ENCODE measurements around the gene KLC3.
"Not testable (repeated sequence)": the region's sequence is repeated elsewhere in the genome, so short reads cannot be mapped to it uniquely, and the experiment has no call there.

KLC3 gene

DNA sequence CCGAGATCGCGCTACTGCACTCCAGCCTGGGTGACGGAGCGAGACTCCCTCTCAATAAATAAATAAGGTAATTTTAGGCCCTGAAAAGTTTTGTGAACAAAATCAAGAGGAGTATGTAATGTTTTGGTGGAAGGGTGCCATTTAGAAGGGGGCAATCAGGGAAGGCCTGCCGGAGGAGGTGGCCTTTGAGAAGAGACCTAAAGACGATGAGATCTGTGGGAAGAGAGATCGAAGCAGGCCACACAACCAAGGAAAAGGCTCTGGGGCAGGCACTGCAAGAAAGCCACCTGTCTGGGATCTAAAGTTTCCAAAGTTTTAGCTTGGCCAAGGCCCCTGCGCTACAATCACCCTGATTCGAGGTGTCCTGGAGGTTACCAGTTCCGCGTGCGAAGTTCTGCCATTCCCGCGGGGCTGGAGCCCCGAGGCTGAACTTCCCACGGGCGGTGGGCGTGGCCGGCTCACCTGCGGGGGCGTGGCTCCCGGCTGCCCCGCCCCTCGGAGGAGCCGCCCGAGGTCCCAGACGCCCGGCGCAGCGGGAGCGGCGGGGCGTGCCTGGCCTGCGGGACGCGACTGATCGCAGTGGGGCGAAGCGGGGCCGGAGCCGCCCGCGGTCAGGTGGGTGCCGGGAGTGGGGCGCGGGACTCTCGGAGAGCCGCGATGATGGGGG lies at the start of gene KLC3:
Gene KLC3, plus strand, starts transcription at position 519 of the 667 bp plus-strand sequence. CDS start 4,792 bp downstream, outside the sequence.
- peak; percentile 14 for DNase-seq (ENCODE audit: low read depth)

DNA sequence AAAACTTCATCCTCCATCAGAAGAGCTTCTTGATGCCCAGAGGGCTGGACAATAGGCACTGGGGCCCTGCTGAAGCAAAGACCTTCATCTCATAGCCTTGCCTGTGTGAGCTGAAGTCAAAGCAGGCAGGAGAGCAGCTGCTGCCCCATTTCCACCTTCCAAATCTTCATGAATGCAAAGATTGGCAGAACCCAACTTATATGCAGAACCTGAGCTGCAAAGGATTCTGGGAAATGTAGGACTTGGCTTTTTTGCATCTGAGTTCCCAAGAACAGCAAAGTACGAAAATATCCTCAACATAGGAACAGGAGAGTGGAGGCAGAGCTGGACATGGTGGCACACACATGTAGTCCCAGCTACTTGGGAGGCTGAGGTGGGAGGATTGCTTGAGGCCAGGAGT lies 48.7 kb upstream of the KLC3 start:
- DNase-seq (ENCODE audit: low read depth) = no peak

DNA sequence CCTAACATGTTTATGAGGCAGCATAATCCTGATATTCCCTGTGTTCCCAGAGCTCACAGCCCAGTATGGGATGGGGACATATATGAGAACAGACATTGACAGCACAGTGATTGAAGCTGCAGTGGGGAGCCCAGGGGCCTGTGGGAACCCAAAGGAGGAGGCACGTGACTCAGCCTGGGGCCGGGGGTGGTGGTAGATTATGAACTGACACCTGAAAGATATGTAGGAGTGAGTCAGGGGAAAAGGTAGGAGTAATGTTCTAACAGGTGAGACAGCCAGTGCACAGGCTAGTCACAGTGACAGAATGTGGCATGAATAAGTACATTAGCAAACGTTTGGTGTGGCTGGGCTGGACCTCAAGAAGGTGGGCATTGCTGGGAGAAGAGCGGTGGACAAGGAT lies 46.9 kb upstream of the KLC3 start:
- peak; percentile 4 for DNase-seq (ENCODE audit: low read depth)

DNA sequence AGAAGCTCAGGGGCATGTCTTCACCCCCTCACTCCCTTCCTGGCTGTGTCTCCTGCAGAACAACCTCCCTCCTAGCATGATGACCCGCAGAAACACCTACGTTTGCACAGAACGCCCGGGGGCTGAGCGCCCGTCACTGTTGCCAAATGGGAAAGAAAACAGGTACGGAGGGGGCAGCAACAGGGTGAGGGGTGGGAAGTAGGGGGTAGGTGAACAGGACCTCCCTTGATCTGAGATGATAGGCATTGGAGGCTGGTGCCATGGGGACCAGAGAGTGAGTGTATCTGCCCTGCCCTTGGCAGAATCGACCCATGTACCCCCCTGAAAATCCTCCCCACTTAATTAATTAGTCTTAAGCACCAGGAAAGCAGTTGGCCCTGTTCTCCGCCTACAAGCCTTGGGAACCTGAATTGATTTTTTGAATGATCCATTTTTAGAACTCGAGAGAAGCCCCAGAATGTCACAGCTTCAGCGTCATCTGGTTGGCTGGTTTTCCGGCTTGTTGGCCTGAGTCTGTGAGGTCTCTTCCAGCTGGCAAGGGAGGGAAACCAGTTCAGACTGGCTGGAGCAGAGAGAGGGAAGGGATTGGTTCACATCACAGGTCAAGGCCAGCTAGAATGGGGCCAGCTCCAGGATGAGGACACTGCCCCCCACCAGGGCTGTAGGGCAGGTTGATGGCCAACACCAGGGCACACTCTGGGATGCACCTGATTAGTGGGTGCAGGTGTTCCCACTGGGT lies 46.1 kb upstream of the KLC3 start:
- no peak for DNase-seq (ENCODE audit: low read depth)

DNA sequence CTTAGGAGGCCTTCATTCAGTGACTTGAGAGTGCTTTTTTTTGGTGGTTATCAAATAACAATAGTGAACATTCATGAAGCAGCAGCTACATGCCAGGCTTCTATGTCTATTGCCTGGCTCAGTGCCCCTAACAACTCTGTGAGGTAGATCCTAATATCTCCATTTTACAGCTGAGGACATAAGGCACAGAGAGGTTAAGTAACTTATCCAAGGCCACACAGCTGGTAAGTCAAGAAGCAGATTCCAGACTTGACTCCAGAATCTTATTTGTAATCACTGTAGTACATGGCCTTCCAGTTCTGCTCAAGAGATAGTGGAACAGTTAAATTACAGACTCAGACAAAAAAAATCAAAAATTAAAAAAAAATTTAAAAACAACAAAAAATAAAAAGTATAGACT lies 44.7 kb upstream of the KLC3 start:
- no peak for DNase-seq (ENCODE audit: low read depth)

DNA sequence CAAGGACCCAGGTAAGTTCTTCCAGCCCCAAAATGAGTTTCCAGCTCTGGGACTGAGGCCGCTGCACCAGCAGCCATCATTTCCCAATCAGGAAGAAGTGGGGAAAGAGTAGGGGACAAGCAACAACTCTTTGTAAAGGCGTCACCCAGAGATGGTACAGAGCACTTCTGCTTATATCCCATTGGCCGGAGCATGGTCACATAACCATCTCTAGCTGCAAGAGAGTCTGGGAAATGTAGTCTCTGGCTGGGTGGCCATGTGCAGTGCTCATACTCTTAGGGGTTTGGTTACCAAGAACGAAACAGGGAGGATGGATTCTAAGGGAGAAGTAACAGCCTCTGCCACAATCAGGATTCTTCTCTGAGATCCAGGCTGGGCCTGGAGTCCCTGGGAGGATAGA lies 44.2 kb upstream of the KLC3 start:
- no peak for DNase-seq (ENCODE audit: low read depth)

DNA sequence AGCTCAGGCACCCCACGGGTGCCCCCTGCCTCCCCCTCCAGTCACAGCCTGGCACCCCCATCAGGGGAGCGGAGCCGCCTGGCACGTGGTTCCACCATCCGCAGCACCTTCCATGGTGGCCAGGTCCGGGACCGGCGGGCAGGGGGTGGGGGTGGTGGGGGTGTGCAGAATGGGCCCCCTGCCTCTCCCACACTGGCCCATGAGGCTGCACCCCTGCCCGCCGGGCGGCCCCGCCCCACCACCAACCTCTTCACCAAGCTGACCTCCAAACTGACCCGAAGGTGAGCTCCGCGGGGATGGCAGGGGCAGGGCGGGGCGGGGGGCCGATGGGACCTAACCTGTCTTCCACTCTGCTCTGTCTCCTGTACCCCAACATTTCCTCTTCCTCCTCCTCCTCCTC lies 42.9 kb upstream of the KLC3 start:
- DNase-seq (ENCODE audit: low read depth) = no peak

DNA sequence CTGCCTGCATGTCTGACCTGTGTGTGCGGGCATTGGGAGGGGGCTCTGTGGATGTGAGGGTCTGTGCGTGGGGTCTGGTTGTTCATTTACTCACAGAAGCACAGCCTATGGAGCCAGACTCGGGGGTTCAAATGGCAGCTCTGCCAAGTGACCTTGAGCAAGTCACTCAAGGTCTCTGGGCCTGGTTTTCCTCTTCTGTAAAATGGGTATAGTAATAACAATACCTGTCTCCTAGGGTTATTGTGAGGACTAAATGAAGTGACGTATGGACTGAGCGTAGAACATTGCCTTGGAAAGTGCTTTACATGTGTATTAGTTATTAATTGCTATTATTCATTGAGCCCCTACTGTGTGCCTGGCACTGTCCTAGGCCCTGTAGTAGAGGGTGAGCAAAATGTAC lies 42.3 kb upstream of the KLC3 start:
- no peak for DNase-seq (ENCODE audit: low read depth)

DNA sequence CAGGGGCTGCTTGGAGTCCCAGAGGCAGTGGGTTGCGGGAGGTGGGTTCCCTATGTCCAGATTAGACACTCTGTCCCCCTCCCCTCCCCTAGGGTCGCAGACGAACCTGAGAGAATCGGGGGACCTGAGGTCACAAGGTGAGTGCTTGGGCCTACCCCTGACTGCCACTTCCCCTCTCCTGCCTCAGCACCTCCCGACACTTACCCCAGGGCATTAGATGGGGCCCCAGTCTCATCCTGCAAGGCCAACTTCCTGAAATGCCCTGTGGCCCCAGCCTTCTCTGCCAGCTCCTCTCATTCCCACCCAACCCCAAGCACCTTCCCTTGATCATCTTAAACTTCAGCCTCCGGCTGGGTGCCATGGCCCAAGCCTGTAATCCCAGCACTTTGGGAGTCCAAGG lies 40.8 kb upstream of the KLC3 start:
- DNase-seq (ENCODE audit: low read depth) = no peak

DNA sequence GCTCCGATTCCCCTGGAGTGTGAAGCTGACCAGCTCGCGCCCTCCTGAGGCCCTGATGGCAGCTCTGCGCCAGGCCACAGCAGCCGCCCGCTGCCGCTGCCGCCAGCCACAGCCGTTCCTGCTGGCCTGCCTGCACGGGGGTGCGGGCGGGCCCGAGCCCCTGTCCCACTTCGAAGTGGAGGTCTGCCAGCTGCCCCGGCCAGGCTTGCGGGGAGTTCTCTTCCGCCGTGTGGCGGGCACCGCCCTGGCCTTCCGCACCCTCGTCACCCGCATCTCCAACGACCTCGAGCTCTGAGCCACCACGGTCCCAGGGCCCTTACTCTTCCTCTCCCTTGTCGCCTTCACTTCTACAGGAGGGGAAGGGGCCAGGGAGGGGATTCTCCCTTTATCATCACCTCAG lies 38.1 kb upstream of the KLC3 start:
- DNase-seq (ENCODE audit: low read depth) = no peak

DNA sequence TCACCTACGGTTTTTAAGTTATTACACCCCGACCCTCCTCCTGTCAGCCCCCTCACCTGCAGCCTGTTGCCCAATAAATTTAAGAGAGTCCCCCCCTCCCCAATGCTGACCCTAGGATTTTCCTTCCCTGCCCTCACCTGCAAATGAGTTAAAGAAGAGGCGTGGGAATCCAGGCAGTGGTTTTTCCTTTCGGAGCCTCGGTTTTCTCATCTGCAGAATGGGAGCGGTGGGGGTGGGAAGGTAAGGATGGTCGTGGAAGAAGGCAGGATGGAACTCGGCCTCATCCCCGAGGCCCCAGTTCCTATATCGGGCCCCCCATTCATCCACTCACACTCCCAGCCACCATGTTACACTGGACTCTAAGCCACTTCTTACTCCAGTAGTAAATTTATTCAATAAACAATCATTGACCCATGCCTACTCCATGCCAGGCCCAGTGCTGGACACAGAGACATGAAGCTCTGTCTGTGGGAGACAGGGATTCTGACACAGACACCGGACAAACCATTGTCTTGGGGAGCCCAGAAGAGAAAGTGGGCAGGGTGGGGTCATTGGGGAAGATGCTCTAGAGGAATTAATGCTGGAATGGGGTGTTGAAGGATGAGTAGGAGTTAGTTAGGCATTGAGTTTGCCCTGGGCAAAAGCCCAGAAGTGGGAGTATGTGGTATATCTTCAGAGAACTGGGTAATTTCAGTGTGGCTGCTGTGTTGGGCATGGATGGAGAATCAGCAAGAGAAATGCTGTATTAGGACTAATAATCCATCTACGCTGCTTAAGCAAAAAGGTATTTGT lies 37.1 kb upstream of the KLC3 start:
- no peak for DNase-seq (ENCODE audit: low read depth)

DNA sequence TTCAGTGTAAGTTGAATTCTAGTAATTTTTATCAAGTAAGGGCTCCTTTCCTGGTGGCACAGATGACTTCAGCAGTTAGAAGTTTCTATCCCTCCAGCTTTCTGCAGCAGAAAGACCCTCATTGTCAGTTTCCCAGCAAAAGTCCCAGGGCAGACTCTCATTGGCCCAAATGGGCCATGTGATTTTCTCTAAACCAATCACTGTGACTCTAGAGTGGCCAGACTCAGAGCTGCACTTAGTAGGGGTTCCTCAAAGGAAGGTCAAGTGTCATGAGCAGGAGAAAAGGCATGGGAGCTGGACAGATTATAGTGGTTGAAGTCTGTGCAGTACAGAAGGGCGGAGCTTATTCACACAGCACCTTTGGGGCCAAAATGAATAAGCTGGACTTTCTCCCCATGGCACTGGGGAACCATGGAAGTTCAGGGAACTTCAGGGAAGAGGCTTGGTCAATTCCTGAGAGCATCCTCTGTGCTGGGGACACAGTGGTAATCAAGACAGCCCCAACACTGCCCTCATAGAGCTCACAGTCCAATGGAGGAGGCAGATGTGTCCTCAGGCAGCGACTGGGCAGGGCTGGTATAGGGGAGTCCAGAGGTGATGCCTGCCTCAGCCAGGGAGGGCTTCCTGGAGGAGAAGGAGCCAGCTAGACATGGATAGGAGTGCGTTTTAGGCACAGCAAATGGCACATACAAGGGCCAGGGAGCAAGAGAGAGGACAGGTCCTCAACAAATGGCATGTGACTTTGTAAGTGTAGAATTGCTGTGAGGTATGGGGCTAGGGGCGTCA lies 36.2 kb upstream of the KLC3 start:
- DNase-seq (ENCODE audit: low read depth) = no peak

DNA sequence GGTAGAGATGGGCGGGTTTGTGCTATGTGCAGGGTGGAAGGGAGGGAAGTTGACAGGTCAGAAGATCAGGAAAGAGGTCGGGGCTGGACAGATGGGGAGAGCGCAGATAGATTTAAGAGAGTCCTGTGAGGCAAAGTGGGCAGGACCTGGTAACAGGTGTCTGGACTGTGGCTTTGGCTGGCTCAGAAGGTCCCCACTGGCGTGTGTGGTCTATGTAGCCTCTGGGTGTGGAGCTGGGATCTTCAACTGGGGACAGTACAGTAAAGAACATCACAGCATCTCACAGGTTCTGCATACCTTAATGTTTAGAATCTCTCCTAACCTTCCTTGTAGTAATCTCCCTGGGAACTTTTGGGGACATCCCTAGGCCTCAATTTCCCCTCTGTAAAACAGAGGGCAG lies 35.5 kb upstream of the KLC3 start:
- no peak for DNase-seq (ENCODE audit: low read depth)

DNA sequence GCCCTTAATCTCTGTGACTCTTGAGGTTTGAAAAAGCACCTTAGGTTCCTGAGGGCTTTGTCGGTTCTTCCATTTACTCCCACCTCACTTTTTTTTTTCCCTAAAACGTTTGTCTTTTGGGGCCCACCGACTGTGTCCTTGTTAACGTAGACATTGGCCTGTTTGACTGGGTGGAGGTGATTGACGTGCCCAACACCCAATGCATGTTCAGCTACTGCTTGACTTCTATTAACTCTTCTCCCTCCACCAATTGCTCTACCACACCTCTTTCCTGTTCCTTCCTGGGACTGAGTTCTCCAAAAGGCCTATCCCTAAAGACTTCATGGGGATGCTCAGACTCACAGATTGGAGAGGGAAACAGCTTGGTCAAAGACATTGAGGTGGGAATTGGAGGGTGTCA lies 35.1 kb upstream of the KLC3 start:
- no peak for DNase-seq (ENCODE audit: low read depth)

DNA sequence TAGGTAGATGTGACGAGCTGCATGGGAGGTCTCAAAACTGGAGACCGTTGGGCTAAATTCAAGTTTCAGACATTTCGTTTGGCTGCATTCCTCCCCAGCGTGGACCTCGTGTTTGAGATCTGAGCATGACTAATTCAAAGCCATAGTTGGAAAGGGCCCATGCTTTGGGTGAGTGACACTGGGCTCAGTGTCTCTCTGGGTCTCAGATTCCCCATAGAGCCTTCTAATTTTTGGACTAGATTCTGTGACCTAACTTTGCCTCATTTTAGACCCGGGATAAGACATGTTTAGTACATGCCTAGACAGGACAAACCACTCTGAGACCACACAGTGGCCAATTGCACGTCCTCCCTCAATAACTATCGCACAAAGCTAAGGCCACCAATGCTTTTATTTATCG lies 34.5 kb upstream of the KLC3 start:
- DNase-seq (ENCODE audit: low read depth) = no peak

DNA sequence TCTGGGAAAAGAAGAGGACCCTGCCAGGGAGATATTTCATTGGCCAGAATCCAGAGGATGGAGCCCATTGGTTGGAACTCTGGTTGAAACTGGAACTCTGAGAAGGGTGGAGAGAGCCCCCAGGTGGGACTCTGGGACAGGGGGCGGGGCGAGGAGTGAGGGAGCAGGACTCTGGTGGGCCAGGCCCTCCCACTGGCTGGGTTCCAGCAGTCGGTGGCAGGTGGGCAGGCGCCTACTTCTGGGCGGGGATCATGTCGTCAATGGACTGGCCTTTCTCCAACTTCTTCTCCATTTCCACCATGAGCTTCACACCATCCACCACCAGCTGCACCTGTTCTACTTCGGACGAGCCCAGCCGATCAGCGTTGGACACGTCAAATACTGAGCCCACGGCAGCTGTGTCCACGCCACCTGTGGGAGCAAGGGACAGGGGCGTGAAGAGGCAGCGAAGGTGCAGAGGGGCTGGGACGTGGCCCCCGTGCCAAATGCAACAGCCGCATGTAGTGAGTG lies 34.0 kb upstream of the KLC3 start:
- DNase-seq (ENCODE audit: low read depth) = no peak

DNA sequence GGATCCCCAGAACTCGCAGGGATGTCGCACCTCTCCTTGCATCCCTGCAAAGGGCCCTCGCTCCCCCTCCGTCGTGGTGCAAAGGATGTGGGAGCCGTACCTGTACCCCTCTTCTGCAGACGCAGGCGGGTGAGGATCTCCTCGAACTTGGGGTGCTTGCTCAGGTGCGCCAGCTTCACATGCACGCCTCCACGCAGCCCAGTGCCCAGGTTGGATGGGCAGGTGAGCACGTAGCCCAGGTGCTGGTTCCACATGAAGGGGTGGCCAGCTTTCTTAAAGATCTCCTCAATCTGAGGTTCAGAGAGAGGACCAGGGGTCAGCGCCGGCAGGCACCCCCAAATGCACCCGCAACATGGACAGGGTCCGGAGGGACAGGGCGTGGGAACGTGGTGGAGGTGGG lies 33.2 kb upstream of the KLC3 start:
- no peak for DNase-seq (ENCODE audit: low read depth)

DNA sequence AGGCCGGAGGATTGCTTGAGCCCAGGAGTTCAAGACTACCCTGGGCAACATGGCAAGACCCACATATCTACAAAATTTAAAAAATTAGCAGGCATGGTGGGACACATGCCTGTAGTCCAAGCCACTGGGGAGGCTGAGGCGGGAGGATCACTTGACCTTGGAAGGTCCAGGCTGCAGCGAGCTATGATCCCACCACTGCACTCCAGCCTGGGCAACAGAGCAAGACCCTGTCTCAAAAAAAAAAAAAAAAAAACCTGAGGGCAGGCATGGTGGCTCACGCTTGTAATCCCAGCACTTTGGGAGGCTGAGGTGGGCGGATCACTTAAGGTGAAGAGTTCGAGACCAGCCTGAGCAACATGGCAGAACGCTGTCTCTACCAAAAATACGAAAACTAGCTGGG lies 31.2 kb upstream of the KLC3 start:
- DNase-seq (ENCODE audit: low read depth) = not testable (repeated sequence)

DNA sequence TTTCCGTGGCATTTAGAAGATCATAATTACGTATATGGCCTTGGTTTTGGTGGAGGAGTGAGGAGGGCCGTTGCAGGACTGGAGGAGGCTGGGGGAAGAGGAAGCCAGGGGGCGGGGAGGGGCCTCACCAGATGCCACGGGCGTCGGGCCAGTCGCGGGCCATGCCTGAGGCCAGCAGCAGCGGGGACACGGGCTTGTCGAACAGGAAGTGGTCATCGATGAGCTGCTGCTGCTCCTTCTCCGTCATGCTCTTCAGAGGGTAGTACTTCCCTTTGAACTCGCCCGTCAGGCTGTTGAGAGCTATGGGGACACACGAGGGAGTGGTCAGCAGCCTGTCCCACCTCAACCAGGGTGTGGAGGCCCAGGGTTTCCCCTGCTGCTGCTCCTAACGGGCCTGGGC lies 28.9 kb upstream of the KLC3 start:
- no peak for DNase-seq (ENCODE audit: low read depth)

DNA sequence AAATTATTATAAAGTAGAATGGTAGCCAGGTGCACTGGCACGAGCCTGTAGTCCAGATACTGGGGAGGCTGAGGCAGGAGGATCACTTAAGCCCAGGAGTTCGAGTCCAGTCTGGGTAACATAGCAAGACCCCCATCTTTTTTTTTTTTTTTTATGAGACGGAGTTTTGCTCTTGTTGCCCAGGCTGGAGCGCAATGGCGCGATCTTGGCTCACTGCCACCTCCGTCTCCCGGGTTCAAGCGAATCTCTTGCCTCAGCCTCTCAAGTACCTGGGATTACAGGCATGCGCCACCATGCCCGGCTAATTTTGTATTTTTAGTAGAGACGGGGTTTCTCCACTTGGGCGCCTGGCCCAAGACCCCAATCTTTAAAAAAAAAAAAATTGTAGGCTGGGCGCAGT lies 28.3 kb upstream of the KLC3 start:
- not testable (repeated sequence) for DNase-seq (ENCODE audit: low read depth)

DNA sequence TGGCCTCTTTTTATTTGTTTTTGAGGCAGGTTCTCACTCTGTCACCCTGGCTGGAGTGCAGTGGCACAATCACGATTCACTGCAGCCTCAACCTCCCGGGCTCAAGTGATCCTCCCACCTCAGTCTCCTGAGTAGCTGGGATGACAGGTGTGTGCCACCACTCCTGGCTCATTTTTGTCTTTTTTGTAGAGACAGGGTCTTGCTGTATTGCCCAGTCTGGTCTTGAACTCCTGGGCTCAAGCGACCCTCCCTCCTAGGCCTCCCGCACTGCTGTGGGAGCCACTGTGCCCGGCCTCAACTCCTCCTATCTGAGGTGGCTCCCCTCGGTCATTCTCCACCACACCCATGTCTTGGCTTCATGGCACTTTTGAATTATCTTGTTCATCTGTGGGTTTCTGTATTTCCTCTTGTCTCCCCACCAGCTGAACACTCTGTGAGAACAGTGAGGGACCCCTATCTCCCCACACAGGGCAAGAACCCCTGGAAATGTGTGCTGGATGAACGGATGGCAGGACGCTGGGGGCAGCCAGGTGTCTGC lies 25.8 kb upstream of the KLC3 start:
- no peak for DNase-seq (ENCODE audit: low read depth)

DNA sequence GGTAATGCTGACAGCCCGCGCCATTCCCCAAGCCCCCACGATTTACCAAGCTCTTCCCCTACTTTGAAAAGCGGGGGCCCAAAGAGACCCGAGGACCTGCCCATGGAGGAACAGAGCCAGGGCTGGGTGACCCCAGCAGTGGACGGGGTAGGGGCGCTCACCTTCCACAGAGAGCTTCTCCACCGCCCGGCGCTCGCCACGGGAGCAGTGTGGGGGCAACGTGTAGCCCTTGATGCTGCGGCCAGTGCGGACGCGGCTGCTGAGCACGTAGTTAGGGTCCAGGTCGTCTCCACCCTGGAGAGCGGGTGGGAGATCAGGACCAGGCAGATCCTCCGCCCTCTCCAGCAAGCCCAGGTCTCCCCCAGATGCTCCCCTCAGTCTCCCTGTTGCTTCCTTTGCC lies 25.2 kb upstream of the KLC3 start:
- DNase-seq (ENCODE audit: low read depth) = no peak

All from stimulated activated CD8-positive, alpha-beta memory T cell treated with anti-CD3 and anti-CD28 coated beads, Interleukin-4, amount 100 ng/mL, for 24 hours (primary cell).